ENCODE results near the gene KCNK6.

The KCNK6 gene

GRCh38 chr19:38293281-38293680, 26.4 kb upstream of the KCNK6 start:
- TF ChIP-seq EZH2phosphoT487 (IDR thresholded peaks at IDR 0.05; ENCODE audit: borderline replicate concordance) (no peak), CTCF (conservative IDR thresholded peaks at IDR 0.05; ENCODE audit: low read length) (no peak)
- no peaks in the 10 kb centered on the region for H3F3A ChIP-seq (ENCODE audit: low read depth)
- H2AFZ ChIP-seq (ENCODE audit: low read length): no peak overlapping the region
- H4K20me1 ChIP-seq (ENCODE audit: insufficient read depth, low read length, poor library complexity, severe bottlenecking): no peaks in the 10 kb centered on the region
- H3K9ac ChIP-seq (ENCODE audit: low read depth, low read length, poor library complexity, severe bottlenecking): no peak overlapping the region
- peaks cover 55% of the 10 kb centered on the region; the same call in 1 of the 2 replicates for H3K36me3 ChIP-seq (ENCODE audit: insufficient read depth, low read length)
- no peak overlapping the region for H3K4me2 ChIP-seq (ENCODE audit: low read depth, low read length, poor library complexity, severe bottlenecking)
- no peak overlapping the region for H3K4me3 ChIP-seq (ENCODE audit: low read length, poor library complexity, severe bottlenecking)
- no peaks in the 10 kb centered on the region for H3K27me3 ChIP-seq (ENCODE audit: insufficient read depth, low read length, poor library complexity, severe bottlenecking)
- H3K9me3 ChIP-seq (ENCODE audit: insufficient read depth, low read depth, low read length): no peaks in the 10 kb centered on the region
- no peaks in the 10 kb centered on the region for H3K9me2 ChIP-seq (replicated peaks; ENCODE audit: low read depth, low read length)
- no peaks in the 10 kb centered on the region for H3K79me2 ChIP-seq (ENCODE audit: insufficient read depth, low read length)
- H3K4me1 ChIP-seq (ENCODE audit: insufficient read depth, low read length, poor library complexity, severe bottlenecking): no peaks in the 10 kb centered on the region

GRCh38 chr19:38294090-38294489, 25.6 kb upstream of the KCNK6 start:
- H3K4me1 ChIP-seq (ENCODE audit: insufficient read depth, low read length, poor library complexity, severe bottlenecking): no peaks in the 10 kb centered on the region
- TF ChIP-seq EZH2phosphoT487 (IDR thresholded peaks at IDR 0.05; ENCODE audit: borderline replicate concordance): no peak
- TF ChIP-seq CTCF (conservative IDR thresholded peaks at IDR 0.05; ENCODE audit: low read length): no peak
- no peak overlapping the region for H3K4me3 ChIP-seq (ENCODE audit: low read length, poor library complexity, severe bottlenecking)
- H4K20me1 ChIP-seq (ENCODE audit: insufficient read depth, low read length, poor library complexity, severe bottlenecking): no peaks in the 10 kb centered on the region
- no peak overlapping the region for H2AFZ ChIP-seq (ENCODE audit: low read length)
- no peak overlapping the region for H3K9ac ChIP-seq (ENCODE audit: low read depth, low read length, poor library complexity, severe bottlenecking)
- no peaks in the 10 kb centered on the region for H3K27me3 ChIP-seq (ENCODE audit: insufficient read depth, low read length, poor library complexity, severe bottlenecking)
- no peaks in the 10 kb centered on the region for H3K79me2 ChIP-seq (ENCODE audit: insufficient read depth, low read length)
- H3K4me2 ChIP-seq (ENCODE audit: low read depth, low read length, poor library complexity, severe bottlenecking): no peak overlapping the region
- peaks cover 46% of the 10 kb centered on the region; the same call in 1 of the 2 replicates for H3K36me3 ChIP-seq (ENCODE audit: insufficient read depth, low read length)
- no peaks in the 10 kb centered on the region for H3K9me3 ChIP-seq (ENCODE audit: insufficient read depth, low read depth, low read length)
- no peaks in the 10 kb centered on the region for H3K9me2 ChIP-seq (replicated peaks; ENCODE audit: low read depth, low read length)
- no peaks in the 10 kb centered on the region for H3F3A ChIP-seq (ENCODE audit: low read depth)

- Histone ChIP-seq H3K4me3 (ENCODE audit: low read length, poor library complexity, severe bottlenecking) (no peak overlapping the region), H3K79me2 (ENCODE audit: insufficient read depth, low read length) (no peaks in the 10 kb centered on the region), H3F3A (ENCODE audit: low read depth) (no peaks in the 10 kb centered on the region), H4K20me1 (ENCODE audit: insufficient read depth, low read length, poor library complexity, severe bottlenecking) (no peaks in the 10 kb centered on the region), H3K4me1 (ENCODE audit: insufficient read depth, low read length, poor library complexity, severe bottlenecking) (no peaks in the 10 kb centered on the region), H3K9me2 (replicated peaks; ENCODE audit: low read depth, low read length) (no peaks in the 10 kb centered on the region), H3K9ac (ENCODE audit: low read depth, low read length, poor library complexity, severe bottlenecking) (no peak overlapping the region), H2AFZ (ENCODE audit: low read length) (no peak overlapping the region), H3K36me3 (ENCODE audit: insufficient read depth, low read length) (peaks cover 10% of the 10 kb centered on the region; the same call in 1 of the 2 replicates), H3K9me3 (ENCODE audit: insufficient read depth, low read depth, low read length) (no peaks in the 10 kb centered on the region), H3K4me2 (ENCODE audit: low read depth, low read length, poor library complexity, severe bottlenecking) (no peak overlapping the region), H3K27me3 (ENCODE audit: insufficient read depth, low read length, poor library complexity, severe bottlenecking) (no peaks in the 10 kb centered on the region)
- no peak for TF ChIP-seq EZH2phosphoT487 (IDR thresholded peaks at IDR 0.05; ENCODE audit: borderline replicate concordance)
- no peak for TF ChIP-seq CTCF (conservative IDR thresholded peaks at IDR 0.05; ENCODE audit: low read length)
Observed at GRCh38 chr19:38298821-38299680, 20.6 kb upstream of the KCNK6 start.
